ENCODE results near the gene FGB. TPM values are rescaled to one million over a fixed set of nuclear protein-coding genes. Genes with fewer than 3 reads are reported as not detected.

FGB gene
- total and polyA plus RNA-seq, 9 of the 15 experiments (the other 6 are each of a cell fraction or from before 2014, with no cell fraction given) = 0.07 to 1.9 (median 0.13) TPM; not detected in 6

DNA sequence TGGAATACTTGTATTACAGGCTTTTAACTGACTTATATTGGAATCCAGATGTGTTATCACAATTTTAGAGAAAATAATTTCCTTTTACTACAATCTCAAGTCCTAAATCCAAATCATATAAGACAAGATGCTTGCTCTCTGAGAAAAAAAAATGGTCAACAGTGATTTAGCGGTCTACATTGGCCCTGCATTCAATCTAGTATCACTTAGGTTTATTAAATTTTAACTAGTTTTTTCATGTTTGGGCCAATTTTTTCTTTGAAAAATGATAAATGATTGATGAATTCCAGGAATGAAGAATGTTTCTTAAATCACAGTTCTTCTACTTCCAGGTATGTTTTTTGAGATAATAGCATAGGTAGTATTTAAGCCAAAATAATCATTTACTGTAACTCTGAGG is 52.4 kb downstream of the FGB start:
- no peaks in the 10 kb centered on the region for H4K20me1 ChIP-seq (replicated peaks; ENCODE audit: control insufficient read depth, insufficient read depth, low read length)
- no peaks in the 10 kb centered on the region for H3K79me2 ChIP-seq (ENCODE audit: control insufficient read depth, insufficient read depth, low read length)
- no TSS peak for BruUV-seq (replicated peaks)
- H3K4me3 ChIP-seq = no peak overlapping the region
- no peak for DNase-seq (ENCODE audit: extremely low read depth in 1 of 4, low spot score in 3 of 4)
- H3K36me3 ChIP-seq (ENCODE audit: control insufficient read depth, insufficient read depth, low read length) = no peaks in the 10 kb centered on the region
- no peaks in the 10 kb centered on the region for H3K9me1 ChIP-seq (ENCODE audit: control insufficient read depth, insufficient read depth, low read length)
- no peaks in the 10 kb centered on the region for H3K4me1 ChIP-seq (replicated peaks in 1 of 2; ENCODE audit: control insufficient read depth in 2 of 2, insufficient read depth in 2 of 2, low read length in 2 of 2)
- TF ChIP-seq DNMT1 (IDR thresholded peaks at IDR 0.05) = no peak
- TF ChIP-seq ZNF780A (CRISPR knock-in tag; IDR thresholded peaks at IDR 0.05) = no peak
- TF ChIP-seq EWSR1 (IDR thresholded peaks at IDR 0.05; ENCODE audit: borderline replicate concordance, low read depth, partially characterized antibody) = no peak
- TF ChIP-seq ZNF253 (CRISPR knock-in tag; conservative IDR thresholded peaks at IDR 0.05) = no peak
- no peak for TF ChIP-seq WHSC1 (IDR thresholded peaks at IDR 0.05; ENCODE audit: low read length)
- TF ChIP-seq HDAC2 (IDR thresholded peaks at IDR 0.05) = no peak
- TF ChIP-seq PPARD (CRISPR knock-in tag; IDR thresholded peaks at IDR 0.05) = no peak
- no peak for TF ChIP-seq TRIM28 (IDR thresholded peaks at IDR 0.05)
- no peak for TF ChIP-seq NFE2L1 (tag; IDR thresholded peaks at IDR 0.05; ENCODE audit: borderline replicate concordance, low read depth)
- TF ChIP-seq SIN3B (IDR thresholded peaks at IDR 0.05; ENCODE audit: low read depth) = no peak
- TF ChIP-seq NR1H2 (CRISPR knock-in tag; IDR thresholded peaks at IDR 0.05) = no peak
- TF ChIP-seq KLF1 (tag; IDR thresholded peaks at IDR 0.05) = no peak
- TF ChIP-seq ASH1L (IDR thresholded peaks at IDR 0.05; ENCODE audit: borderline replicate concordance, low read depth, partially characterized antibody) = no peak
- TF ChIP-seq PHB (CRISPR knock-in tag; IDR thresholded peaks at IDR 0.05) = no peak
- TF ChIP-seq, protein P1, sequence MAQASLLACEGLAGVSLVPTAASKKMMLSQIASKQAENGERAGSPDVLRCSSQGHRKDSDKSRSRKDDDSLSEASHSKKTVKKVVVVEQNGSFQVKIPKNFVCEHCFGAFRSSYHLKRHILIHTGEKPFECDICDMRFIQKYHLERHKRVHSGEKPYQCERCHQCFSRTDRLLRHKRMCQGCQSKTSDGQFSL (CRISPR knock-in tag; IDR thresholded peaks at IDR 0.05) = no peak
- TF ChIP-seq, protein P1 (tag; IDR thresholded peaks at IDR 0.05) = no peak
- TF ChIP-seq ZNF384 (IDR thresholded peaks at IDR 0.05; ENCODE audit: low read depth, low read length) = no peak
- no peak for TF ChIP-seq ZNF75A (CRISPR knock-in tag; IDR thresholded peaks at IDR 0.05)
- no peak overlapping the region for H3K27ac ChIP-seq (ENCODE audit: extremely low read depth, low read depth, low read length)
- CTCF ChIA-PET (ENCODE audit: low intra/inter-chr PET ratio) = no interaction called here
- no peak overlapping the region for H2AFZ ChIP-seq (ENCODE audit: low read depth, low read length)
- H3K4me2 ChIP-seq (ENCODE audit: insufficient read depth, low read length) = no peak overlapping the region
- intact Hi-C loops (cut with micrococcal nuclease) (loop anchor here (10.0 kb wide), 1 partner anchor 840 kb away; no protein-coding TSS in a partner anchor), in situ Hi-C loops (cut with MboI) (loop anchor here (5.0 kb wide), 1 partner anchor 63 kb away; the partner anchor contains the start of gene PLRG1)
- H3K27me3 ChIP-seq (ENCODE audit: control insufficient read depth in 2 of 2, insufficient read depth in 2 of 2, low read length in 2 of 2) = 0 out of 5 replicates have a peak, but pooled peaks cover 0 to 2% of the 10 kb centered on the region in 2 experiments
- FAIRE-seq = no peak
- ATAC-seq = no peak
- H3K9ac ChIP-seq (ENCODE audit: insufficient read depth in 1 of 2, low read depth in 2 of 2, low read length in 2 of 2) = no peak overlapping the region
- no peaks in the 10 kb centered on the region for H3K9me3 ChIP-seq (replicated peaks; ENCODE audit: control insufficient read depth, insufficient read depth, low read depth, low read length)
- 0% methylated on average over 1 of the region's 1 CpG for WGBS (ENCODE audit: insufficient coverage, low coverage, missing lambda C conversion rate)
- POLR2A ChIA-PET = no interaction called here

All from K562 (cell line).